ENCODE measurements around the gene RRP1B.
"Not testable (repeated sequence)": the region's sequence is repeated elsewhere in the genome, so short reads cannot be mapped to it uniquely, and the experiment has no call there.

Gene RRP1B

DNA sequence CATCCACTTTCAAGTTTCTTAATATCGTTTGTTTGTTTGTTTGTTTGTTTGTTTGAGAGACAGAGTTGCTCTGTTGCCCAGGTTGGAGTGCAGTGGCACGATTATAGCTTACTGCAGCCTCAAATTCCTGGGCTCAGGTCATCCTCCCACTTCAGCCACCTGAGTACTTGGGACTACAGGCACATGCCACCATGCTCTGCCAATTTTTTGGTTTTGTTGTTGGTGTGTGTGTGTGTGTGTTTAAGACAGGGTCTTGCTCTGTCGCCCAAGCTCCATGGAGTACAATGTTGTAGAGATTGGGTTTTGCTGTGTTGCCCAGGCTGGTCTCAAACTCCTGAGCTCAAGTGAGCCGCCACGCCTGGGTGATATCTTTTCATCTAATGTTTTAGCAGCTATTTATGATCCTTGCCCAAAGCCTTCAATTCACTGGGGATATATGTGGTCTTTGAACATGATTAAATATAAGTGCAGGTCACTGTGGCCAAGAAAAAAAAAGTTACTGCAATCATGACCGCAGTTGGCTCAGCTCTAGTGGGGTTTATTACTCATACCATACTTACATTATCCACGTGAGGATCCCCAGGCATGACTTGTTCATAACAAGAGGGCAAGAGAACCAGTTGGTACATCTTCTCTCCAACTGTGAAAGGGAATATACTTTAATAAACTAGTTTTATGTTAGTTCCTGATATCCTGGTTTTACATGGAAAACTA lies 8.0 kb downstream of the RRP1B start:
- DNase-seq (ENCODE audit: low read depth in 2 of 2), result peak; percentile 72 to 91
- TF ChIP-seq, protein P1, sequence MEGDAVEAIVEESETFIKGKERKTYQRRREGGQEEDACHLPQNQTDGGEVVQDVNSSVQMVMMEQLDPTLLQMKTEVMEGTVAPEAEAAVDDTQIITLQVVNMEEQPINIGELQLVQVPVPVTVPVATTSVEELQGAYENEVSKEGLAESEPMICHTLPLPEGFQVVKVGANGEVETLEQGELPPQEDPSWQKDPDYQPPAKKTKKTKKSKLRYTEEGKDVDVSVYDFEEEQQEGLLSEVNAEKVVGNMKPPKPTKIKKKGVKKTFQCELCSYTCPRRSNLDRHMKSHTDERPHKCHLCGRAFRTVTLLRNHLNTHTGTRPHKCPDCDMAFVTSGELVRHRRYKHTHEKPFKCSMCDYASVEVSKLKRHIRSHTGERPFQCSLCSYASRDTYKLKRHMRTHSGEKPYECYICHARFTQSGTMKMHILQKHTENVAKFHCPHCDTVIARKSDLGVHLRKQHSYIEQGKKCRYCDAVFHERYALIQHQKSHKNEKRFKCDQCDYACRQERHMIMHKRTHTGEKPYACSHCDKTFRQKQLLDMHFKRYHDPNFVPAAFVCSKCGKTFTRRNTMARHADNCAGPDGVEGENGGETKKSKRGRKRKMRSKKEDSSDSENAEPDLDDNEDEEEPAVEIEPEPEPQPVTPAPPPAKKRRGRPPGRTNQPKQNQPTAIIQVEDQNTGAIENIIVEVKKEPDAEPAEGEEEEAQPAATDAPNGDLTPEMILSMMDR (IDR thresholded peaks at IDR 0.05; ENCODE audit: low read depth, low read length), result no peak
- no peak overlapping the region for H3K4me3 ChIP-seq (replicated peaks in 1 of 2; ENCODE audit: low read depth in 2 of 2, low read length in 2 of 2)

DNA sequence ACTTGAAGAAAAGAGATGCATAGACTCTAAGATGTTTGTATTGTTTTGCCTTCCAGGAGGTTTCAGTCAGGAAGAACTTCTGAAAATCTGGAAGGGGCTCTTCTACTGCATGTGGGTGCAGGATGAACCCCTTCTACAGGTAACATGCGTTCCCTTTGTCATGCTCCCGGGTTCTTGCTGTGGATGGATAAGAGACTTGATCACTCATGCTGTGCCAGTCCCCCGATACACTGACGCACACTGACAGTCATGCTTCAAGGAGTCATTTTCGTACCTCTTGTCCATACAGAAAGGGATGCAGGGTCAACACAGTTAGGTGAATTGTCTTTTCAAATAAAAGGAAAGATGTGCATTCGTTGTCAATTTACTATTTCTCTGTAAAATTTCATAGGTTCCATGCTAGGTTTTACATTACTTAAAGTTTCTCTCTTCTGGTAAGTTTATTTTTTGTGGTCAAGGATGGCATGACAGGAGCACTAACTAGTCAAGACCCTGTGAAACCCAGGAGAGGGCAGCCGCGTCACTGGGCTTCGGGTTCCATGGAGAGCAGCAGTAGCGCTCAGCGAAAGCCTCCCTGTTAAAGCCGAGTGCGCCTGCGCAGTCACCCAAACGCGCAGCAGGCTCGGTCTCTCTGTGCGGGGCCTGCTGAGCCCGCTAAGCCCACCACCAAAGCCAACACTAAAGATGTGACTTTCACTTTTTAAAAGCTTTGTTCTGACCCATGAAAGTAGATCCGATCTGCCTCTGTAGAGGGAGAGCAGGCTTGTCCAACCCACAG lies 10.7 kb downstream of the RRP1B start:
- TF ChIP-seq, protein P1 (IDR thresholded peaks at IDR 0.05; ENCODE audit: low read depth, low read length), result no peak
- DNase-seq (ENCODE audit: low read depth in 2 of 2), result no peak
- H3K4me3 ChIP-seq (replicated peaks in 1 of 2; ENCODE audit: low read depth in 2 of 2, low read length in 2 of 2), result no peak overlapping the region

DNA sequence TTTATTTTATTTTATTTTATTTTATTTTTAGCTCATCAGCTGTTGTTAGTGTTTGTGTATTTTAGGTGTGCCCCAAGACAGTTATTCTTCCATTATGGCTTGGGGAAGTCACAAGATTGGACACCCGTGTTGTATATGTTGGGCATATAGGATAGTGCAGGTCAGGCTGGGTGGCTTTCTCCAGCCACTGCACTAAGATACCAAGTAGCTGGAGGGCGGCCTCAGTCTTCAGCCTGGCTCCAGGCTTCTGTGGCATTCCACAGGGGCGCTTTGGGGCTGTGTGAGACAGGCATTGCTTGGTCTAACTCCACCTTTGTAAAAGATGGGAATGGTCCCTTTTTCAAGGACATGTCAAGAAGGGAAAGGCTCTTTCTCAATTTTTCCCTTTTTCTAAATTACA lies 16.5 kb downstream of the RRP1B start:
- no peak overlapping the region for H3K4me3 ChIP-seq (replicated peaks in 1 of 2; ENCODE audit: low read depth in 2 of 2, low read length in 2 of 2)
- TF ChIP-seq, protein P1 (IDR thresholded peaks at IDR 0.05; ENCODE audit: low read depth, low read length), result no peak
- DNase-seq (ENCODE audit: low read depth in 2 of 2), result no peak

DNA sequence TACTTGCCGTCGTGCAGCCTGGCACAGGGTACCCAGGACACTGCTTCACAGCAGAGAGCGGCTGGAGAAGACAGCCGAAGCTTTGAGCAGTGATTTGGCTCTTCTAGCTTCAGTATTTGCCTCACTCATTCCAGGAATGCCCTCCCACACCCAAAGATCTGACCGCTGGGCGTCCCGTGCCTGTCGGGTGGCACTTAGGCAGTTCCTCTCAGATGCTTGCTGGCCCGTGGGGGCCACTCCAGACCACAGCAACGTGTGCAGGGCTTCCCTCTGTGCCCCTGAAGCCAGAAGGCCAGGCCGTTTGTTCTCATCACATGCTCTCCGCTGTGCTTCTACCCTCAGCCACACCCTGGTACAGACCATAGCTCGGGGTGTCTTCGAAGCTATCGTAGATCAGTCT lies 17.0 kb downstream of the RRP1B start:
- TF ChIP-seq, protein P1 (IDR thresholded peaks at IDR 0.05; ENCODE audit: low read depth, low read length), result no peak
- no peak for DNase-seq (ENCODE audit: low read depth in 2 of 2)
- H3K4me3 ChIP-seq (replicated peaks in 1 of 2; ENCODE audit: low read depth in 2 of 2, low read length in 2 of 2), result no peak overlapping the region

DNA sequence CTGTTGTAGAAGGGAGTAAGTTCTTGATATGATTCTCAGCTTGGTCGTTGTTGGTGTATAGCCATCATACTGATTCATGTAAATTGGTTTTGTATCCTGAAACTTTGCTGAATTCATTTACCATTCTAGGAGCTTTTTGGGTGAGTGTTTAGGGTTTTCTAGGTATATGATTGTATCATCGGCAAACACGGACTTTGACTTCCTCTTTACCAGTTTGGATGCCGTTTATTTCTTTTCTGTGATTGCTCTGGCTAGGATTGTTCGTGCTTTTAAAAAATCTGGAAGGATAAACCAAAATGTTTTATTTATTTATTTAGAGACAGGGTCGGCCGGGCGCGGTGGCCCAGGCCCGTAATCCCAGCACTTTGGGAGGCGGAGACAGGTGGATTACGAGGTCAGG lies 20.6 kb downstream of the RRP1B start:
- no peak for DNase-seq (ENCODE audit: low read depth in 2 of 2)
- TF ChIP-seq, protein P1 (IDR thresholded peaks at IDR 0.05; ENCODE audit: low read depth, low read length), result no peak

DNA sequence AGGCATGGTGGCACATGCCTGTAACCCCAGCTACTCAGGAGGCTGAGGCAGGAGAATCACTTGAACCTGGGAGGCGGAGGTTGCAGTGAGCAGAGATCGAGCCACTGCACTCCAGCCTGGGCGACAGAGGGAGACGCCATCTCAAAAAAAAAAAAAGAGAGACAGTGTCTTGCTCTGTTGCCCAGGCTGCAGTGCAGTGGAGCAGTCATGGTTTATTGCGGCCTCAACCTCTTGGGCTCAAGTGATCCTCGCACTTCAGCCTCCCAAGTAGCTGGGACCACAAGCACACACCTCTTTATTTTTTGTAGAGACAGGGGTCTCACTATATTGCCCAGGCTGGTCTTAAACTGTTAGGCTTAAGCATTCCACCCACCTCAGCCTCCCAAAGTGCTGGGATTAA lies 21.1 kb downstream of the RRP1B start:
- not testable (repeated sequence) for DNase-seq (ENCODE audit: low read depth in 2 of 2)

More for the DNA sequence above, 20.6 kb downstream of the RRP1B start:
- H3K4me3 ChIP-seq (replicated peaks in 1 of 2; ENCODE audit: low read depth in 2 of 2, low read length in 2 of 2), result no peak overlapping the region

DNA sequence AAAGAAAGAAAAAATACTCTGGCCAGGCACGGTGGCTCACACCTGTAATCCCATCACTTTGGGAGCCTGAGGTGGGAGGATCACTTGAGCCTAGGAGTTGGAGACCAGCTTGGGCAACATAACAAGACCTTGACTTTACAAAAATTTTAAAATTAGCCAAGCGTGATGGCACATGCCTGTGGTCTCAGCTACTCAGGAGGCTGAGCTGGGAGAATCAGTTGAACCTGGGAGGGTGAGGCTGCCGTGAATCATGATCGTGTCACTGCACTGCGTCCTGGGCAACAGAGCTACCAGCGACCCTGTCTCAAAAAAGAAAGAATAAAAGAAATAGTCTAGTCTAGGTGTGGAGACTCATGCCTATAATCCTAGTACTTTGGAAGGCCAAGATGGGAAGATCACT lies 22.3 kb downstream of the RRP1B start:
- no peak overlapping the region for H3K4me3 ChIP-seq (replicated peaks in 1 of 2; ENCODE audit: low read depth in 2 of 2, low read length in 2 of 2)
- TF ChIP-seq, protein P1 (IDR thresholded peaks at IDR 0.05; ENCODE audit: low read depth, low read length), result no peak
- no peak for DNase-seq (ENCODE audit: low read depth in 2 of 2)

More for the DNA sequence above, 21.1 kb downstream of the RRP1B start:
- H3K4me3 ChIP-seq (replicated peaks in 1 of 2; ENCODE audit: low read depth in 2 of 2, low read length in 2 of 2), result not testable (repeated sequence)
